Heart left ventricle (tissue), 16 donors: Measurements from ENCODE around the gene CD83. TPM values are rescaled to one million over a fixed set of nuclear protein-coding genes. Genes with fewer than 3 reads are reported as not detected.

Experiments used
- ATAC-seq, 4 donors: fragments of 200-7000 bp; cut with Tn5 transposase; one replicate each; pipeline ENCODE4 v1.9.1; 2020 to 2022; ENCODE audit warnings: moderate library complexity in 4 of 4, mild to moderate bottlenecking in 3 of 4, moderate number of reproducible peaks in 1 of 4
- DNase-seq, 5 donors: peaks; one replicate each; pipeline ENCODE4 v3.0.0-alpha.2; 2020
- H3K27ac ChIP-seq, 12 donors: fragments of 200-600 bp; sonication (generic) in 4 of 12; one replicate each; pipeline versions ENCODE4 v1.5.0 to v1.8.0; 2016 to 2022; ENCODE audit warnings: mild to moderate bottlenecking in 2 of 12
- H3K27me3 ChIP-seq, 9 donors: fragments of 200-600 bp; sonication (generic) in 2 of 9; one replicate each; pipeline versions ENCODE4 v1.5.1 to v1.8.0; 2016 to 2022; ENCODE audit warnings: mild to moderate bottlenecking in 3 of 9
- H3K36me3 ChIP-seq, 9 donors: fragments of 200-600 bp; sonication (generic) in 2 of 9; one replicate each; pipeline versions ENCODE4 v1.5.0 to v1.8.0; 2018 to 2022; ENCODE audit warnings: mild to moderate bottlenecking in 2 of 9
- H3K4me1 ChIP-seq, 12 donors: fragments of 200-600 bp; sonication (generic) in 4 of 12; one replicate each; pipeline versions ENCODE4 v1.5.0 to v1.8.0; 2016 to 2022; ENCODE audit warnings: mild to moderate bottlenecking in 3 of 12
- H3K4me3 ChIP-seq, 12 donors: fragments of 200-600 bp; sonication (generic) in 4 of 12; one replicate each; pipeline versions ENCODE4 v1.5.0 to v1.8.0; 2017 to 2022; ENCODE audit warnings: mild to moderate bottlenecking in 9 of 12, moderate library complexity in 4 of 12
- H3K9me3 ChIP-seq, 12 donors: fragments of 200-600 bp; sonication (generic) in 4 of 12; one replicate each; pipeline versions ENCODE4 v1.5.0 to v1.8.0; 2016 to 2022; ENCODE audit warnings: mild to moderate bottlenecking in 1 of 12
- CTCF ChIP-seq, 12 donors: fragments of 200-600 bp; sonication (generic) in 4 of 12; IDR thresholded peaks; one replicate each; pipeline versions ENCODE4 v1.5.0 to v1.8.0; 2018 to 2022; ENCODE audit warnings: antibody characterized with exemption in 12 of 12, mild to moderate bottlenecking in 5 of 12
- POLR2A ChIP-seq, 2 donors: fragments of 450-650 bp; IDR thresholded peaks; one replicate each; pipeline ENCODE4 v1.6.1; 2017; ENCODE audit warnings: antibody characterized with exemption in 2 of 2, mild to moderate bottlenecking in 2 of 2, moderate library complexity in 2 of 2
- WGBS, 4 donors: extraction: QIAGEN DNeasy Blood & Tissue Kit in 2 of 4; methylation state at CpG; one replicate each; pipeline versions ENCODE4 v1.1.5 to v1.1.7; 2013 to 2018; 5-methylcytosine and 5-hydroxymethylcytosine counted together
- intact Hi-C, 10 donors: fragments of 100-400 bp; cut with DNase I; formaldehyde crosslinking; loops; one replicate each; pipeline versions ENCODE4 v1.11.1 to v1.14.2; 2022
- polyA plus RNA-seq, 2 donors: library from polyadenylated mRNA; stranded (reverse); fragments of 200-250 nt; gene quantifications; one replicate each; pipeline ENCODE4 v1.2.3, GENCODE V29; 2013
- total RNA-seq, 9 donors: library from RNA; depleted of rRNA in 2 of 9; stranded (reverse); fragments of >200 nt in 2 of 9; fragmentation: NEBNext Ultra II Directional in 3 of 9; extraction: Animal tissue kit (Norgen Biotek cat#: 25700) in 3 of 9; gene quantifications; one replicate each; pipeline versions ENCODE4 v1.1.0 to v1.2.4, GENCODE V29; 2016 to 2023
- donor health status: ischemic (EF 13 %, LVEDD 7.1; RV severe dilation, severe dysfunction).
- donor health status: healthy with polysubstance abuse.
- donor health status: DM: no; HTN: yes; CAD: no.
- donor health status: DM: no; HTN: no; CAD: no.
- donor health status: ischemic (EF 25% LVEDD 6.9; RV normal size, moderate dysfunction).
- donor health status: ischemic (EF 25% LVEDD 5.7; RV mildly dilated, moderate dysfunction).
- donor health status: healthy.
- donor health status: DM: yes; HTN: yes; CAD: no.
- donor health status: ischemic (EF 35%, LVEDD 5.7; RV mildly dilated, moderate dysfunction).
- donor health status: nonischemic (EF 11% LVEDD 7.7; RV severe dilation, severe dysfunction).
- donor health status: DM: yes; HTN: yes; CAD: no.
- donor health status: PGD.
- donor health status: ischemic (EF 29% LVEDD 5.4; RV normal size, mild dysfunction).
- donor health status: nonischemic (EF 23%, LVEDD 6.1; RV moderate dilation, normal function).

The CD83 gene
- total and polyA plus RNA-seq, 11 donors: 0.38 to 10.3 (median 1.9) TPM

DNA sequence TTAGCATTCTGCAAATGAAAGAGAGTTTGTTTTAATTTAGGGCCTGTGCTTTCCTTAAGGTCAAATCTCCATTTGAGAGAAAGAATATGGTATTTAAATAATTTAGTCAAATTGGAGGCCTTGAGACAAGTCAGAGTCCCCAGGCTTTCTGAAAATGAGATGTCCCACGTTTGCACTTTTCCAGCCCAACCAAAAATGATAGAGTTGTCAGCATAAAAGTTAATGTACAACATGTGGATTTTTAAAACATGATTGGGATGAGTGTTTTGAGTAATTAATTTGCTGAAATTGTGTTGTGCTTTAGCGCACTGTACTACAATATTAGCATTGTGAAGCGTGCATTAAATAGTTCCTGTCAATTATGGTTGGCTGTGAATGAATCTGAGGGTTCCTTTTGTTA, 10.0 kb downstream of the CD83 start:
- H3K4me3 ChIP-seq: no peak overlapping the region
- H3K36me3 ChIP-seq: peaks cover 0 to 7% (median 0%) of the 10 kb centered on the region in 9 donors
- no peaks in the 10 kb centered on the region for H3K27me3 ChIP-seq
- peaks cover 0 to 25% (median 8%) of the 10 kb centered on the region in 12 donors for H3K4me1 ChIP-seq
- TF ChIP-seq CTCF (IDR thresholded peaks at IDR 0.05) (no peak), POLR2A (IDR thresholded peaks at IDR 0.05) (no peak)
- WGBS, 4 donors: 79 to 86% (median 83%) methylated on average over 3 of the region's 3 CpGs
- ATAC-seq (no peak), DNase-seq (no peak)
- H3K27ac ChIP-seq: no peak overlapping the region
- no peaks in the 10 kb centered on the region for H3K9me3 ChIP-seq
- intact Hi-C loops: loop anchor here in 9 of 10 donors (2.0 to 10.0 kb wide), 6 partner anchors 1365 to 1497 kb away; no protein-coding TSS in a partner anchor

DNA sequence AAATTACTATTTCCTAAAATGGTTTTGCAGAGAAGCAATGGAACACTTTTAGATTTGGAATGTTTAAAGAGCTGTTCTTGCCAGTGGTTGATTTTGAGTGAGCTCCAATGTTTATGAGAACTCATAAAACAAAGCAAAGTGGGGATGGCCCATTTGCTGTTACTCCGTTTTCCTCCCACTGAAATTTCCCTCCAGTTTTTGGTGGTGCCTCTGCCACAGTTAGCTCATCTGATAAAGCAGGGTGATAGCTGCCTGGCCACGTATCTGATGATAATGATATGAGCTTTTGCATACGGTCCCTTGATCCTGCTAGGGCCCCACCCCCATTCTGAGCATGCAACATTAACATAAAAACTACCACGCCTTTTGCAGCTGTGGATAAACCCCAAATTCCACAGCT, 10.4 kb downstream of the CD83 start:
- ATAC-seq (no peak), DNase-seq (no peak)
- H3K4me1 ChIP-seq: peaks cover 0 to 21% (median 8%) of the 10 kb centered on the region in 12 donors
- no peak overlapping the region for H3K27ac ChIP-seq
- TF ChIP-seq POLR2A (IDR thresholded peaks at IDR 0.05) (no peak), CTCF (IDR thresholded peaks at IDR 0.05) (no peak)
- H3K36me3 ChIP-seq: peaks cover 0 to 9% (median 0%) of the 10 kb centered on the region in 9 donors
- WGBS, 4 donors: 71 to 84% (median 73%) methylated on average over 4 of the region's 4 CpGs
- H3K4me3 ChIP-seq: no peak overlapping the region
- H3K27me3 ChIP-seq: no peaks in the 10 kb centered on the region
- intact Hi-C loops: loop anchor here in 9 of 10 donors (2.0 to 10.0 kb wide), 6 partner anchors 1364 to 1497 kb away; no protein-coding TSS in a partner anchor
- no peaks in the 10 kb centered on the region for H3K9me3 ChIP-seq

GRCh38 chr6:14128746-14129145, 11.2 kb downstream of the CD83 start:
- Histone ChIP-seq H3K9me3 (no peaks in the 10 kb centered on the region), H3K27me3 (no peaks in the 10 kb centered on the region), H3K36me3 (peaks cover 0 to 15% (median 0%) of the 10 kb centered on the region in 9 donors), H3K4me3 (no peak overlapping the region), H3K27ac (no peak overlapping the region), H3K4me1 (peaks cover 0 to 15% (median 4%) of the 10 kb centered on the region in 12 donors)
- WGBS, 4 donors: 87 to 92% (median 88%) methylated on average over 4 of the region's 4 CpGs
- intact Hi-C loops: loop anchor here in 9 of 10 donors (2.0 to 10.0 kb wide), 6 partner anchors 1364 to 1496 kb away; no protein-coding TSS in a partner anchor
- TF ChIP-seq CTCF (IDR thresholded peaks at IDR 0.05): no peak
- TF ChIP-seq POLR2A (IDR thresholded peaks at IDR 0.05): no peak
- ATAC-seq (no peak), DNase-seq (no peak)

GRCh38 chr6:14129575-14129974, 12.0 kb downstream of the CD83 start:
- H3K4me3 ChIP-seq: no peak overlapping the region
- peak; percentile 41 to 78 (median 64) for TF ChIP-seq CTCF (IDR thresholded peaks at IDR 0.05)
- no peak for TF ChIP-seq POLR2A (IDR thresholded peaks at IDR 0.05)
- intact Hi-C loops: loop anchor here in 9 of 10 donors (2.0 to 10.0 kb wide), 6 partner anchors 1363 to 1495 kb away; no protein-coding TSS in a partner anchor
- H3K27ac ChIP-seq: no peak overlapping the region
- WGBS, 4 donors: 14 to 19% (median 17%) methylated on average over 7 of the region's 7 CpGs
- H3K9me3 ChIP-seq: no peaks in the 10 kb centered on the region
- peak; percentile 71 to 94 (median 90) for ATAC-seq
- peaks cover 0 to 22% (median 0%) of the 10 kb centered on the region in 9 donors for H3K36me3 ChIP-seq
- peaks cover 0 to 14% (median 2%) of the 10 kb centered on the region in 12 donors for H3K4me1 ChIP-seq
- peak in 4 of 5 donors; percentile 54 to 57 (median 56) for DNase-seq
- no peaks in the 10 kb centered on the region for H3K27me3 ChIP-seq
